K562 (cell line): ENCODE data around the gene ACER2. TPM values are rescaled to one million over a fixed set of nuclear protein-coding genes. Genes with fewer than 3 reads are reported as not detected.

ENCODE experiments used
- ATAC-seq: fragments of 200-7000 bp; cut with Tn5 transposase; 3 replicates; pipeline ENCODE4 v1.9.1; 2020; ENCODE audit warnings: moderate library complexity
- BruUV-seq: library from RNA; stranded (reverse); fragments of 400-500 nt; replicated peaks from 2 replicates; lab custom pipeline; 2021; lab: Mats Ljungman, UMichigan
- CTCF ChIA-PET: fragments of 300-600 bp; formaldehyde crosslinking; extraction: SDS; loops from one replicate; lab custom pipeline; 2021; ENCODE audit warnings: low intra/inter-chr PET ratio; lab: Yijun Ruan, JAX
- POLR2A ChIA-PET: fragments of 300-600, 350-650 bp; sonication (Branson Sonifier 250); formaldehyde crosslinking; extraction: SDS; loops from one replicate; lab custom pipeline; 2021; ENCODE audit warnings: antibody characterized with exemption, inconsistent platforms; lab: Yijun Ruan, JAX
- DNase-seq, 4 experiments: peaks; one replicate each; pipeline versions ENCODE4 v3.0.0 to v3.0.0-alpha.2; 2011 to 2018; ENCODE audit warnings: low spot score in 3 of 4, mixed read lengths in 3 of 4; ENCODE audit errors: extremely low read depth in 1 of 4
- FAIRE-seq: peaks from 2 replicates; lab custom pipeline; 2011; peaks lifted over from hg19 to GRCh38; lab: Jason Lieb, UNC
- H2AFZ ChIP-seq: 2 replicates; pipeline ENCODE4 v1.6.0; 2011; ENCODE audit warnings: low read depth, low read length, control low read depth, inconsistent platforms
- H3K27ac ChIP-seq: fragments of 200-600 bp; 3 replicates; pipeline ENCODE4 v1.8.0; 2011; ENCODE audit warnings: low read depth, mild to moderate bottlenecking, control low read depth, inconsistent platforms, low read length, moderate library complexity, mixed read lengths; ENCODE audit errors: extremely low read depth
- H3K27me3 ChIP-seq, 2 experiments: fragments of 300-600 bp in 1 of 2; 2 replicates in 1 of 2; 3 replicates in 1 of 2; pipeline versions ENCODE4 v1.6.0 to v1.8.0; 2011; ENCODE audit warnings: inconsistent platforms in 2 of 2, low read length in 2 of 2, mild to moderate bottlenecking in 1 of 2, mixed read lengths in 1 of 2, moderate library complexity in 1 of 2; ENCODE audit not compliant: control insufficient read depth in 2 of 2, insufficient read depth in 2 of 2
- H3K36me3 ChIP-seq: fragments of 300-600 bp; 3 replicates; pipeline ENCODE4 v1.8.0; 2011; ENCODE audit warnings: mild to moderate bottlenecking, low read length, inconsistent platforms; ENCODE audit not compliant: control insufficient read depth, insufficient read depth
- H3K4me1 ChIP-seq, 2 experiments: fragments of 200-600 bp in 1 of 2; replicated peaks in 1 of 2; 2 replicates in 1 of 2; 3 replicates in 1 of 2; pipeline versions ENCODE4 v1.5.1 to v1.8.0; 2011; ENCODE audit warnings: inconsistent platforms in 2 of 2, low read length in 2 of 2, mild to moderate bottlenecking in 1 of 2, mixed read lengths in 1 of 2, moderate library complexity in 1 of 2; ENCODE audit not compliant: control insufficient read depth in 2 of 2, insufficient read depth in 2 of 2
- H3K4me2 ChIP-seq: 2 replicates; pipeline ENCODE4 v1.6.1; 2011; ENCODE audit warnings: low read length, control low read depth, inconsistent platforms, mixed read lengths; ENCODE audit not compliant: insufficient read depth
- H3K4me3 ChIP-seq: fragments of 200-600 bp; sonication (generic), shearing (Covaris generic); 2 replicates; pipeline ENCODE4 v1.5.1; 2016; ENCODE audit warnings: control low read depth, inconsistent platforms
- H3K79me2 ChIP-seq: fragments of 200-600 bp; 3 replicates; pipeline ENCODE4 v1.8.0; 2011; ENCODE audit warnings: low read length, inconsistent platforms; ENCODE audit not compliant: control insufficient read depth, insufficient read depth
- H3K9ac ChIP-seq, 2 experiments: 2 replicates each; pipeline versions ENCODE4 v1.6.0 to v1.6.1; 2011; ENCODE audit warnings: low read depth in 2 of 2, low read length in 2 of 2, control low read depth in 1 of 2, inconsistent platforms in 1 of 2, mild to moderate bottlenecking in 1 of 2, mixed read lengths in 1 of 2; ENCODE audit not compliant: insufficient read depth in 1 of 2
- H3K9me1 ChIP-seq: one replicate; pipeline ENCODE4 v1.6.0; 2011; ENCODE audit warnings: inconsistent platforms, mild to moderate bottlenecking, low read length, moderate library complexity; ENCODE audit not compliant: control insufficient read depth, insufficient read depth
- H3K9me3 ChIP-seq: replicated peaks from 2 replicates; pipeline ENCODE4 v1.5.1; 2011; ENCODE audit warnings: low read depth, low read length, inconsistent platforms; ENCODE audit not compliant: control insufficient read depth, insufficient read depth
- H4K20me1 ChIP-seq: replicated peaks from 2 replicates; pipeline ENCODE4 v1.6.1; 2011; ENCODE audit warnings: low read length, inconsistent platforms, mixed read lengths; ENCODE audit not compliant: control insufficient read depth, insufficient read depth
- BRF1 ChIP-seq: IDR thresholded peaks from 3 replicates; pipeline ENCODE4 v1.6.1; 2011; ENCODE audit warnings: borderline replicate concordance, mild to moderate bottlenecking; ENCODE audit not compliant: insufficient read length; ENCODE audit errors: extremely low read depth
- ELF1 ChIP-seq: fragments of 200-800 bp; sonication (Bioruptor generic); IDR thresholded peaks from 2 replicates; pipeline ENCODE4 v1.6.1; 2016; ENCODE audit warnings: missing genetic modification characterization, missing compliant biosample characterization
- GABPA ChIP-seq: fragments of 200-800 bp; sonication (Bioruptor generic); conservative IDR thresholded peaks from 2 replicates; pipeline ENCODE4 v1.6.1; 2016; ENCODE audit warnings: low read depth, missing genetic modification characterization, missing compliant biosample characterization
- GTF2A2 ChIP-seq: IDR thresholded peaks from 2 replicates; pipeline ENCODE4 v1.6.1; 2016; ENCODE audit warnings: mild to moderate bottlenecking, missing genetic modification characterization, missing compliant biosample characterization
- HMG20A ChIP-seq: fragments of 450-650 bp; formaldehyde crosslinking; conservative IDR thresholded peaks from 2 replicates; pipeline ENCODE4 v1.4.0; 2020; ENCODE audit warnings: mild to moderate bottlenecking, mixed read lengths
- HNRNPK ChIP-seq: fragments of 200-400 bp; formaldehyde crosslinking; IDR thresholded peaks from one replicate; pipeline ENCODE4 v1.6.1; 2018; ENCODE audit warnings: mild to moderate bottlenecking, low read depth, low read length; ENCODE audit not compliant: poor library complexity, severe bottlenecking
- PHF20 ChIP-seq: fragments of 450-650 bp; IDR thresholded peaks from 2 replicates; pipeline ENCODE4 v1.6.1; 2018; ENCODE audit not compliant: partially characterized antibody
- PML ChIP-seq: IDR thresholded peaks from 2 replicates; pipeline ENCODE4 v1.6.1; 2012; ENCODE audit warnings: low read length, inconsistent platforms
- PYGO2 ChIP-seq: fragments of 450-650 bp; IDR thresholded peaks from 2 replicates; pipeline ENCODE4 v1.6.1; 2016; ENCODE audit warnings: mild to moderate bottlenecking, missing genetic modification characterization, moderate library complexity, missing compliant biosample characterization
- TAF7 ChIP-seq: fragments of 450-650 bp; IDR thresholded peaks from 2 replicates; pipeline ENCODE4 v1.6.1; 2016; ENCODE audit warnings: missing genetic modification characterization, missing compliant biosample characterization
- ZC3H8 ChIP-seq: fragments of 450-650 bp; IDR thresholded peaks from 2 replicates; pipeline ENCODE4 v1.6.1; 2017
- ZNF133 ChIP-seq: fragments of 250-450 bp; sonication (Bioruptor Pico); IDR thresholded peaks from 2 replicates; pipeline ENCODE4 v1.4.0; 2020; ENCODE audit warnings: mild to moderate bottlenecking
- ZNF507 ChIP-seq: conservative IDR thresholded peaks from 2 replicates; pipeline ENCODE4 v1.6.1; 2017; ENCODE audit warnings: missing genetic modification characterization, missing compliant biosample characterization
- WGBS: fragments of 100-300 bp; shearing (Covaris generic); methylation state at CpG from one replicate; pipeline ENCODE4 v1.1.6; 2016; ENCODE audit warnings: low coverage, mixed read lengths; ENCODE audit not compliant: insufficient coverage; ENCODE audit errors: missing lambda C conversion rate; 5-methylcytosine and 5-hydroxymethylcytosine counted together
- in situ Hi-C: fragments of 300-500 bp; cut with MboI; formaldehyde crosslinking; loops from 4 replicates; pipeline ENCODE4 v1.15.0; 2018; ENCODE audit warnings: inconsistent platforms, mixed read lengths
- intact Hi-C: fragments of 100-400 bp; cut with micrococcal nuclease; formaldehyde crosslinking; loops from 2 replicates; pipeline ENCODE4 v1.14.2; 2022
- polyA plus RNA-seq, 8 experiments: library from polyadenylated mRNA; depleted of rRNA in 4 of 8; stranded (reverse) in 5 of 8; unstranded in 3 of 8; fragments of >200 nt; fragmentation: Nextera tagmentation in 2 of 8; fragmentation: Illumina TruSeq in 1 of 8; extraction: Ambion mirVana in 2 of 8; extraction: Trizol in 1 of 8; gene quantifications; 2 replicates each; pipeline versions ENCODE4 v1.2.1 to v1.2.3, GENCODE V29; 2011 to 2014; ENCODE audit warnings: inconsistent platforms in 1 of 8, missing spikeins in 1 of 8
- total RNA-seq, 7 experiments: library from RNA; depleted of rRNA in 6 of 7; stranded (reverse); fragments of >200 nt in 6 of 7; fragmentation: Illumina TruSeq in 2 of 7; extraction: Trizol in 2 of 7; gene quantifications; 2 replicates each; pipeline versions ENCODE4 v1.2.1 to v1.2.3, GENCODE V29; 2011 to 2021; ENCODE audit warnings: low replicate concordance in 1 of 7
- TF ChIP-seq, protein P1 (sequence below): fragments of 450-650 bp; IDR thresholded peaks from 2 replicates; pipeline ENCODE4 v1.6.1; 2018; ENCODE audit warnings: mild to moderate bottlenecking, low read depth; ENCODE audit not compliant: partially characterized antibody

Gene ACER2
- total and polyA plus RNA-seq, 9 of the 15 experiments (the other 6 are each of a cell fraction or from before 2014, with no cell fraction given), result 0.17 to 4.6 (median 3.0) TPM

DNA sequence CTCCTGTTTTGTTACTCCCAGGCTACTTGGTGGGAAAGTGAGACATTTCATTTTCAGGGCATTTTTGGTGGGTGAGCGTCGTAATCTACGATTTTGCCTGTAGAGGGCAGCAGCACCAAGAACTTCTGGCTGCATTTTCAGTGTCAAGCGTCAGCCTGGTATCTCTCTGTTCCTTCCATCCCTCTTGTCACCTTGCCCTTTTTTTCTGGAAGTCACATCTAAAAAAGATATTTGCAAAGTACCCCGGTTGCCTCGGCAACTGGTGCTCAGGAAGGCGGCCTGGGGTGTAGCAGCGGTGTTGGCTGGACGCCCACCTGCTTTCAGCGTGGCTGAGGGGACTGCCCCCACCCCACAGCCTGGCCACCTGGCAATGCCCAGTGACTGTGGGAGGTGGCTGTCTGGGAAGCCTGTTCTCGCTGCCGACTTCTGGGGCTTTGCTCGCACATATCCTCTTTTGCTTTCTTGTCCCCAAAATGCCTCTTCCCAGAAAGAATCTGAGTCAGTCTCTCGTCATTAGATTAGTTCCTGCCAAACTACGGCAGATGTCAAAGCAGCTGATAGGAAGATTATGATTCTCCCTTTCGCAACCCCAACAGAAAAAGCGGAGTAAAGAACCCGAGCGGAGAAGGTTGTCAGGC lies 84.5 kb downstream of the ACER2 start (continued):
- TF ChIP-seq GTF2A2 (tag) (no peak), TAF7 (tag) (no peak), GABPA (tag) (no peak)
- TF ChIP-seq, protein P1, sequence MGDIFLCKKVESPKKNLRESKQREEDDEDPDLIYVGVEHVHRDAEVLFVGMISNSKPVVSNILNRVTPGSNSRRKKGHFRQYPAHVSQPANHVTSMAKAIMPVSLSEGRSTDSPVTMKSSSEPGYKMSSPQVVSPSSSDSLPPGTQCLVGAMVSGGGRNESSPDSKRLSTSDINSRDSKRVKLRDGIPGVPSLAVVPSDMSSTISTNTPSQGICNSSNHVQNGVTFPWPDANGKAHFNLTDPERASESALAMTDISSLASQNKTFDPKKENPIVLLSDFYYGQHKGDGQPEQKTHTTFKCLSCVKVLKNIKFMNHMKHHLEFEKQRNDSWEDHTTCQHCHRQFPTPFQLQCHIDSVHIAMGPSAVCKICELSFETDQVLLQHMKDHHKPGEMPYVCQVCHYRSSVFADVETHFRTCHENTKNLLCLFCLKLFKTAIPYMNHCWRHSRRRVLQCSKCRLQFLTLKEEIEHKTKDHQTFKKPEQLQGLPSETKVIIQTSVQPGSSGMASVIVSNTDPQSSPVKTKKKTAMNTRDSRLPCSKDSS, result no peak

DNA sequence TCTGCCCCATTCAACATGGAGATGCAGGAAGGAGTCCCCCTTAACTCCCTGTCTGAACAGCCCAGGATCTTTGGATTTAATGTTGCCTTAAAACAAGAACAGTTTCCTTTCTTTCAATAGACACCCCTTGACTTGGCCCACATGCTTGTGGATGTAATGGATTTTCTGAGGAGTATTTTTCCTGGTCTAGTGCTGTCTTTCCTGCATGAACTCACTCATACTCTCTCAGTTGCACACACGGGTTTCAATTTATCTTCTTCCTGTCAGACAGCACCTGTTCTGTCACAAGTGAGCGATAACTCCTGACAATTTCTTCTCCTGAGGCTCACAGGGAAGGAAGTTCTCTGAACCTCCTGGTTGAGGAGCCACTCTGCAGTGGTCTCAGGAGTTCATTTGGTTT lies 85.1 kb downstream of the ACER2 start:
- intact Hi-C loops, result loop anchor here (1.0 kb wide), 1 partner anchor 428 kb away; no protein-coding TSS in a partner anchor

More for the DNA sequence above, 85.1 kb downstream of the ACER2 start:
- CTCF ChIA-PET, result no interaction called here
- no peaks in the 10 kb centered on the region for H3K9me3 ChIP-seq
- H3K4me2 ChIP-seq, result peak overlapping the region; percentile 17; the same call in 1 of the 2 replicates
- 0% methylated on average over 2 of the region's 2 CpGs for WGBS
- POLR2A ChIA-PET, result no interaction called here
- no peaks in the 10 kb centered on the region for H3K27me3 ChIP-seq
- peaks cover 3 to 5% of the 10 kb centered on the region in 2 experiments; a peak in 3 of 5 replicates for H3K4me1 ChIP-seq
- in situ Hi-C loops, result no loop called here
- H3K79me2 ChIP-seq, result no peaks in the 10 kb centered on the region
- no peak overlapping the region for H2AFZ ChIP-seq
- H3K4me3 ChIP-seq, result no peak overlapping the region
- ATAC-seq (no peak), DNase-seq (no peak), FAIRE-seq (no peak)
- BruUV-seq, result no TSS peak
- H3K27ac ChIP-seq, result no peak overlapping the region
- no peaks in the 10 kb centered on the region for H3K9me1 ChIP-seq
- no peak for TF ChIP-seq PML
- TF ChIP-seq ZC3H8, result no peak
- no peak for TF ChIP-seq PHF20
- TF ChIP-seq HMG20A, result no peak
- TF ChIP-seq PYGO2, result no peak
- TF ChIP-seq ELF1 (tag), result no peak
- no peak for TF ChIP-seq ZNF507
- no peak for TF ChIP-seq ZNF133 (CRISPR knock-in tag)
- TF ChIP-seq BRF1, result no peak
- no peak for TF ChIP-seq HNRNPK
- no peaks in the 10 kb centered on the region for H4K20me1 ChIP-seq
- H3K9ac ChIP-seq, result no peak overlapping the region
- no peaks in the 10 kb centered on the region for H3K36me3 ChIP-seq
